HG02623 (cell line): ENCODE data around the gene IL6.
A peak's percentile ranks its signal among the peaks of the same experiment; 100 is the strongest.
"Not testable (repeated sequence)": the region's sequence is repeated elsewhere in the genome, so short reads cannot be mapped to it uniquely, and the experiment has no call there.

Experiments used
- ATAC-seq: cut with Tn5 transposase; IDR thresholded peaks from one replicate; pipeline ENCODE4 v1.9.1; 2021; ENCODE audit warnings: moderate library complexity; ENCODE audit not compliant: unreplicated experiment

IL6 gene

DNA sequence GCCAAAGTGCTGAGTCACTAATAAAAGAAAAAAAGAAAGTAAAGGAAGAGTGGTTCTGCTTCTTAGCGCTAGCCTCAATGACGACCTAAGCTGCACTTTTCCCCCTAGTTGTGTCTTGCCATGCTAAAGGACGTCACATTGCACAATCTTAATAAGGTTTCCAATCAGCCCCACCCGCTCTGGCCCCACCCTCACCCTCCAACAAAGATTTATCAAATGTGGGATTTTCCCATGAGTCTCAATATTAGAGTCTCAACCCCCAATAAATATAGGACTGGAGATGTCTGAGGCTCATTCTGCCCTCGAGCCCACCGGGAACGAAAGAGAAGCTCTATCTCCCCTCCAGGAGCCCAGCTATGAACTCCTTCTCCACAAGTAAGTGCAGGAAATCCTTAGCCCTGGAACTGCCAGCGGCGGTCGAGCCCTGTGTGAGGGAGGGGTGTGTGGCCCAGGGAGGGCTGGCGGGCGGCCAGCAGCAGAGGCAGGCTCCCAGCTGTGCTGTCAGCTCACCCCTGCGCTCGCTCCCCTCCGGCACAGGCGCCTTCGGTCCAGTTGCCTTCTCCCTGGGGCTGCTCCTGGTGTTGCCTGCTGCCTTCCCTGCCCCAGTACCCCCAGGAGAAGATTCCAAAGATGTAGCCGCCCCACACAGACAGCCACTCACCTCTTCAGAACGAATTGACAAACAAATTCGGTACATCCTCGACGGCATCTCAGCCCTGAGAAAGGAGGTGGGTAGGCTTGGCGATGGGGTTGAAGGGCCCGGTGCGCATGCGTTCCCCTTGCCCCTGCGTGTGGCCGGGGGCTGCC is at the start of gene IL6:
Gene IL6, plus strand, starts transcription at position 294 of the 807 bp plus-strand sequence. Its CDS starts 63 bp downstream, at position 357.
- ATAC-seq = no peak

DNA sequence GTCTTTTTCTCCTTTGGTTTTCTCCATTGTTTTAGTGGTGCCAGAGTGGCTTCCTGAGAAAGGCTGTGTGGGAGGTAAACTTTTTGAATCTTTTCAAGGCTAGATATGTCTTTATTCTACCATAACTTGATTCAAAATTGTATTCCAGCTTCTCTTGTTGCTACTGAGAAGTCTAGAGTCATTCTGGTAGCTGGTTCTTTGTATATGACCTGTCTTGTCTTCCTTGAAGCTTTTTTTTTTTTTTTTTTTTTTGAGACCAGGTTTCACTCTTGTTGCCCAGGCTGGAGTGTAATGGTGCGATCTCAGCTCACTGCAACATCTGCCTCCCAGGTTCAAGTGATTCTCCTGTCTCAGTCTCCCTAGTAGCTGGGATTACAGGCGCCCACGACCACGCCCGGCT is 49.7 kb upstream of the IL6 start:
- not testable (repeated sequence) for ATAC-seq

DNA sequence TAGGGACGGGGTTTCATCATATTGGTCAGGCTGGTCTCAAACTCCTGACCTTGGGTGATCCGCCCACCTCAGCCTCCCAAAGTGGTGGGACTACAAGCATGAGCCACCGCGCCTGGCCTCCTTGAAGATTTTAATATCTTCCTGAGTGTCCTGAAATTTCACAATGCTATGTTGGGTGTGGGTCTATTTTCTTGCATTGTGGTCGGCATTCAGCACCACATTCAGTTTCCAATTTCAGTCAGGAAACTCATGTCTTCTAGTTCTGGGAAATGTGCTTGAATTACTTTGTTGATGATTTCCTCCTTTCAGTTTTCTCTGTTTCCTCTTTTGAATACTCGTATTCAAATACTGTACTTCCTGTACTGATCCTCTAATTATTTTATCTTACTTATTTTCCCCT is 49.3 kb upstream of the IL6 start:
- no peak for ATAC-seq

DNA sequence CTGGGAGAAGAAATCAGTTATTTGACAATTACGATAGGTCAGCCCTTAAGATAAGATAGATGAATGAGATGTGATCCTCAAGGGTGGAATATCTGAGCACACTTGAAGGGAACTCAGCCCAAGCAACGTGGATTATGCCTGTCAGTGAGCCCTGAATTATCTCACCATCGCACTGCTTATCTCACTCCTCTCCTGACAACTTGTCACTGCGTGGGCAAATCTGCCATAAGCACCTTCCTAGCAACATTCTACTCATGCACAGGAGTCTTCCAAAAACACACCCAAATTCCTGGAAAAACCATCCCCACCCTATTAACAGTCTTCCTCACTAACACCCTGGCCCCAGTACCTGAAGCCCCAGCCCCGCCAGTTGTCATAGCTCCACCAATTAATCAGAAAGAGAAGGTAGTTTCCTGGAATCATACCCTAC is 46.5 kb upstream of the IL6 start:
- no peak for ATAC-seq

DNA sequence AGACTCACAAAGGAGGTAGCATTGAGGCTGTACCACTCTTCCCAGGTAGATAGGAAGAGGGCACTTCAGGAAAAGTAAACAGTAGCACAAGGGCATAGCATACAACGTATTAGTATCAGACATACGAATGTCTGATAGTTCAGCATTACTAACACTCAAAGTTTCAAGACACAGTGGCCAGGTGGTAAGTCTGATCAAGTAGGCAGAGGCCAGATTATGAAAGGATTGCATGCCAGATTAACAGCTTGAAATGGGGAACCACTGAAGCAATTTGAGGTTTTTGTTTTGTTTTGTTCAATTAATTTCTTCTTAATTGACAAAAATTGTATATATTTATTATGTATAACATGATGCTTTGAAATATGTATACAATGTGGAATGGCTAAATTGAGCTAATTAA is 45.7 kb upstream of the IL6 start:
- no peak for ATAC-seq

DNA sequence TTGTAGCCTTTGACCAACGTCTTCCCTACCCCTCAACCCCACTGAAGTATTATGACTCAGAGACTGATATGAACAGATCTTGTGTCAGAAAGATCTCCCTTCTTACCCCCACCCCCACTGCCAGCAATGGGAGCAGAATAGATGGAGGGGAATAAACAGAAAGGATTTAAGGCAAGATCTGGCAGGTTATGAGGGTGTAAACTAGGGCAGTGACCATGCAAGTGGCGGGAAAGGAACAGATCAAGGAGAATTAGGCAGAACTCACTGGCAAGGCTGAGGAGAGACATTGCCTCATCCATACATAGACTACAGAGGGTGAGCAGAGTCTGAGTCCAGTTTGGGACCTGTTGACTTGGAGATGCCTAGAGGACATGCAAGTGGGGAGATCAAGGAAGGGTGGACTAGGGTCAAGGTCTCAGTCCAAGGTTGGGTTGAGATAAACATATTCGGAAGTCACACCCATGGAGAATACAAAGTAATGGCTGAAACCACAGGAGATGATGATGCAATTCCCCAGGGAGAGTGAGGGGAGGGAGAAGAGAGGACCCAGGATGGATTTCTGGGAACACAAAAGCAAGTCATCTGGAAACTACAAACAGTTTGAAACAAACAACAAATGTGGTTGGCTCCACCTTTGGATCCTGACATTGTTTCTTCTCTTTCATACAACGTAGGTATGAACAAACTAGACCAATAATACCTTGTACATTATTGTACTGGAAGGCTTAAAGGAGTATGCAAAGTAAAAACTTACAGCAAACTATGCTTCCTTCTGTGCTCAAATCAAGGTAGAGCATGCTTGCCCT is 44.9 kb upstream of the IL6 start:
- no peak for ATAC-seq

DNA sequence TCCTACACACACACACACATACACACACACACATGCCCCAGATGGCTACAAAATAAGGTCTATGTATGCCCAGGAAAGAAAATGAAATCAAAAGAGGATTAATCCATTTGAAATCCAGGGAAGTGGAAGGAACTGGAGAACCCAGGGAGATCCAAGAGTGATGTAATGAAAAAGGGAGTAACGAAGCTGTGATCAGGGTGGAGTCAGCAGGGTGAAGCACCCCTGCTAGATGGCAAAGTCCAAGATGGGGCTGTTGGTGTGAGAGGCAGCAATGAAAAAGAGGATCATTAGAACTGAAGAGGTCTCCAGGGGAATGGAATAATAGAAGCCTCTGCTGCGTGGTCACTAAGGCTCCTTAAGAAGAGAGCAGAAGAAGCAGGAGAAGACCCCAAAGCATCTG is 43.6 kb upstream of the IL6 start:
- ATAC-seq = no peak

DNA sequence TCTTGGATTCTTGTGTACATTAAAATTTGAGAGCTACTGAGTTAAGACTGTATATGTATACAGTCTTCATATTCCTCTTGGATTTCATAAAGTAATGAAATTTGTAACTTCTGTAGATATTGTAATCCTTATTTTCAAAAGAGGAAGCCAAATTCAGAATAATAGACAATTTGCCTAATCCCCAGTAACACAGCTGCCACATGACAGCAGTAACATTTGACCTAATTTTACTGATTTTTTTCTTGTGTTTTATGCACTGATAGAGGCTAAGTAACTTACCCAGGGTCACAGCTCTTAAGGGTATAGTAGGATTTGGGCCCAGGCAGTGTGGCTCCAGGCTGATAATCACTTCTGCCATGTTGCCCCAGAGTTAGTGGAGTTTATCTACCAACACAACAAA is 40.4 kb upstream of the IL6 start:
- ATAC-seq = no peak

DNA sequence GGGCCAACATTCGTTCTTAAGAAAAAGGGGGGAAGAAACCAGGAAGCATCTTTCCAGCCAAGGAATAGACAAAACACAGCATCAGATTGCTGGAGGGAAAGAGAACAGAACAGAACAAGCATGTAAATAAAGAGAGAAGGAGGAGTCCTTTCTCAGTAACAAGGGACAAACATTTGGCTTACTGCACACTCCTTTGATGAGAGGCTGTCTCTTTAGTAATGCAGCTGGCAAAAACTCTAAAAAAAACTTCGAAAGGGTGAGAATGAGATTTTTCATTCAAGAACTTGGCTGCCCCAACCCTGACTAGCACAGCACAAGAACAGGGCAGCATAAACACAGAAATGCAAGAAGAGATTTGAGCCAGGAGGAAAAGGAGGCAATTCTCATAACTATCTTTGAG is 38.9 kb upstream of the IL6 start:
- ATAC-seq = no peak

DNA sequence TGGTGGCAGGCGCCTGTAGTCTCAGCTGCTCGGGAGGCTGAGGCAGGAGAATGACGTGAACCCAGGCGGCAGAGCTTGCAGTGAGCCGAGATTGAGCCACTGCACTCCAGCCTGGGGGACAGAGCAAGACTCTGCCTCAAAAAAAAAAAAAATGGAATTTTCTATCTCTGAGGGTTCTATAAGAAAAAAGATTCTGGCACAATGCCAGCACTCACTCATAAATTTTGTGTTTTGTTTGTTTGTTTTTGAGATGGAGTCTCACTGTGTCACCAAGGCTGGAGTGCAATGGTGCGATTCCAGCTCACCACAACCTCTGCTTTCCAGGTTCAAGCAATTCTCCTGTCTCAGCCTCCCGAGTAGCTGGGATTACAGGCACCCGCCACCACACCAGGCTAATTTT is 38.1 kb upstream of the IL6 start:
- ATAC-seq = not testable (repeated sequence)

DNA sequence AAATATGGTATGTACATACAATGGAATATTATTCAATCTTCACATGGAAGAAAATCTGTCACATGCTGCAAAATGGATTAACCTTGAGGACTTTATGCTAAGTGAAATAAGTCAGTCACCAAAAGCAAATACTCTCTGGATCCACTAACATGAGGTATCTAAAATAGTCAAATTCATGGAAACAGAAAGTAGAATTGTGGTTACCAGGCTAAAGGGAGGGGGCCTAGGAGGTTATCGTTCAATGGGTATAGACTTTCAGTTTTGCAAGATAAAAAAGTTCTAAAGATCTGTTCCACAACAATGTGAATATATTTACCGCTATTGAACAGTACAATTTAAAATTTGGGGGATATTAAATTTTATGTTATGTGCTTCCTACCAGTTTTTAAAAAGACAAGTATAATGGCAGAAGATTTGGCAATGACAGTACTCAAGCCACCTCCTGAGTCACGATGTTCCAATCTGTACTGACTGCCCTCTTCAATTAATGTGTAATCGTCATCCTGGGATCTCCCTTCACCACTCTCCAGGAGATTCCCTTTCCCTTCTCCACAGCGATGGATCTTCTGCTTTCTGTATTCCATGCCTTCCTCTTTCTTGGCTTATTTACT is 32.3 kb upstream of the IL6 start:
- peak; percentile 38 for ATAC-seq

DNA sequence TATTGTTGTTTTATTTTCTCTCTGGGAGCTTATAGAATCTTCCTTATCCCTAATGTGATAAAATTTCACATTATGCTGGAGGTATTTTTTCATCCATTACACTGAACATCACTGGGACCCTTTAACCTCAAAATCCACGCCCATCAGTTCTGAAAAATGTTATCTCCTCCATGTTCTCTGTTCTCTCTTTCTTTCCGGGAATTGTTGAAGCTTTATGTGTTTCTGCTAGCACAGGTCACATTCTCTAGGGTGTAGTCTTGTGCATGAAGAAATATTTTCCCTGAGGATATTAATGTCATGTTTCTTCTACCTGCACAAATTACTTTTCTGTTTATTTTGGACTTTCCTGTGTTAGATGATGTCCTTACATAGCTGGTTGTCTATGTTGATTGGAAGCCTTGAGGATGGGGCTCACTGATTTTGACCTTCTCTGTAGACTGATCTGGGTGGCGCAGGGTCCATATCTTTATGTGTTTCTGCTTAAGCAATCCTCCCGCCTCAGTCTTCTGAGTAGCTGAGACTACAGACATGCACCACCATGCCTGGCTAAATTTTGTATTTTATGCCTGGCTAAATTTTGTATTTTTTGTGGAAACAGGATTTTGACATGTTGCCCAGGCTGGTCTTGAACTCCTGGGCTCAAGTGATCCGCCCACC is 31.4 kb upstream of the IL6 start:
- no peak for ATAC-seq

DNA sequence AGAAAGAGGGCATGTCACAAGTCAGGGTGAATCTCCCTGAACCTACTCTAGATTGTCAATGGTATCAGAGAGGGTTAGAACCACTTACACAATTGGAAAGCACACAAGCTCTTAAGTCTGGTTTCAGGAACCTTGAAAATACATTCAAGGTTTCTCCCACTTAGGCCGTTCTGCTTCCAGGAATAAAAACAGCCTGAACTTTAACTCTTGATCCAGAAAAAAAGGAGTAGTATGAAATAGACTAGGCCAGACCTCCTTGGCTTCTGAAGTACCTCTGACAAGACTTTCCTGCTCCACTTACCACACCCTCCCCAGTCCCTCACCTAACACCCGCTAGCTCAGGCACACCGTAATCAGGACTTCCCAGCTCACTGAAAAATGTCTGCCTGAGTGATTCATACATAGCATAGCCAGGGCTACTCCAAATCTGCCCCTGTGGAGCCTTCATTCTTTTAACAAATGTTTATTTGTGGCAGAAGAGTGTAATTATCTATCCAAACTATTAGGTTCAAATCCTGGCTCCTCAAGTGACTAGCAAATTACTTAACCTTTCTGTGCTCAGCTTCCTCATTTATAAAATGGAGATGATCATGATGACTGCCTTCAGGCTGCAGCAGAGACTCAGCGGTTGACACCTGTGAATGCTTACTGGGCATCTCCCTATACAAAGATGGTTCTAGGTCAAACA is 30.3 kb upstream of the IL6 start:
- peak; percentile 26 for ATAC-seq

DNA sequence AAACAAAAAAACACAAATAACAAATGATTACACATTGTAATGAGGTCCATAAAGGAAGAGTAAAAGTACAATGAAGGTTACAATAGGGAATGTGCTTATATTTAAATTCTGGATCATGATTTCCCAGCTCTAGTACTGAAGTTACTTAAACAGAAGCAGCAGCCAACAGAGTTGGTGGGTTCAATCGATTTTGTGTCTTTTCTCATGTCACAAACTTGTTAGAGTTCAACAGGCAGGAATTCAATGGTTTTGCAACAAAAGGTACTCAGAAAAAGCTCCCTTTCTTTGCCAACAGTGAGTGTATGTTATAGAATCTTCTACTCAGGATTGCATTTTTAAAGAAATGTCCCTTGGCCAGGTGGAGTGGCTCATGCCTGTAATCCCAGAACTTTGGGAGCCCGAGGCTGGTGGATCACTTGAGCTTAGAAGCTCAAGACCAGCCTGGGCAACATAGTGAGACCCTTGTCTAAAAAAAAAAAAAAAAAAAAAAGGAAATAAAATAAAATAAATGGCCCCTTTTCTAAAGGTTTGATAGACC is 29.6 kb upstream of the IL6 start:
- no peak for ATAC-seq

DNA sequence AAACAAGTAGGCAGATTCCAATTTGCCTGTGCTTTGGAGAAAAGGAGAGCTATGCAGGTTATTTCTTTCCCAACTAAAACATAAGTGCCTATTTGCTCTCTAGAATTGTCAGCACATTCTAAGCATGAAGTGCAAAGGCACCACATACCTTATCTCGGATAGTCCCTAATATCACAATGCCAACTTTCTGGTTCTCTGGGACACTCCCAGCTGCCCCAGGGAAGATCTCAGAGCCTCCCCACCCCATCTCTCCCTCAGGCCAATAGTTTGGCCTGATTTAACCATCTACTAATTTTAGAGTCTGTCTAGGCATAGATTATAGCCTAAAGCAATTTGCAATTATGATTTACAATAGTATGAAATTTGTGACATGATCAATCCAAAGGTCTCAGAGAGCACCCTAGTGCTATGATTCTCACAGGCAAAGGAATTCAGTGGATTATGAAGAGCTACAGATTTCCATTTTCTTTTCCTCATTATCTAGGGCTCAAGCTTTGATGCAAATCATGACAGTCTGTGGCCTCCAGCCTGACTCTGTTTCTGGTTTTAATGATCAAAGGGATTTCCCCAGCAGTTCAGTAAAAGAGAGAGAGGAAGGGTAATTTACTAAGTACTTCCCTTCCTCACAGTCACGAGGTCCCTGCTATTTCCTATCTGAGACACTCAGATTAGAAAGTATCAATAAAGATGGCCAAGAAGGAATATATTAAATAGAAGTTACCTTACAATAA is 29.0 kb upstream of the IL6 start:
- peak; percentile 70 for ATAC-seq

DNA sequence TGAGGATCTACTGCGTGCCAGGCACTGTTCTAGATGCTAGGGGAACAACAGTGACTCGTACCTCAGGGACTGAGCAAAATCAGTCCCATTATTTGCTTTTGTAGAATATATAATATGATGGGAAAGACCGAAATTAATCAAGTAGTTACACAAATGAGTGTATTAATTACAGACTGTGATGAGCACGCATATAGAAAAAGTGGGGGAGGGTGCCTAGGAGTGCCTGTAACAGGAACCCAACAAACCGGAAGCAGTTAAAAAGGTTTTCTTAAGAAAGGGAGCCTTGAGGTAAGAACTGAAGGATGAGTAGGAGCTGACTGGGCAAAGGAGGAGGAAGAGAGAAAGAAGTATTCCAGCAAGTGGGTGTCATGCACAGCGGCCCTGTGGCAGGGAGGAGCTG is 28.2 kb upstream of the IL6 start:
- ATAC-seq = no peak

DNA sequence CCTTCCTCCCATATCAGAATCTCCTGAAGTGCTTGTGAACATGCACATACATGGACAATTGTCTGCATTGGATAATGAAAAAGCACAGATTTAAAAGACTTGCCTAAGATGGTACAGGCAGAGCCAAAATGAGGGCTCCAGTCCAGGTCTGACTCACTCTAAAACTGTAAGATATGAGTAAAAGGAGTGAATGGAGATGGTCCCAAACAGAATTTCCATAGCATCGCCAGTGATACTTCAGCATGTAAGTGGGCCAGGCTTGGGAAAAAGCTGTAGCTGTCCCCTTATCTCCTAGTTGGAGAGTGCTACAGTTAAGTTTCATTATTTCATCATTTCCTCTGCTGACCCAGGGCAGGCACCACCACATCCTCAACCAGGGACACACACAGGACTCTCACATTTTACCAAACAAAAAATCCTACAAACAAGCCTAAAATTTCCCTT is 26.4 kb upstream of the IL6 start:
- ATAC-seq = no peak

DNA sequence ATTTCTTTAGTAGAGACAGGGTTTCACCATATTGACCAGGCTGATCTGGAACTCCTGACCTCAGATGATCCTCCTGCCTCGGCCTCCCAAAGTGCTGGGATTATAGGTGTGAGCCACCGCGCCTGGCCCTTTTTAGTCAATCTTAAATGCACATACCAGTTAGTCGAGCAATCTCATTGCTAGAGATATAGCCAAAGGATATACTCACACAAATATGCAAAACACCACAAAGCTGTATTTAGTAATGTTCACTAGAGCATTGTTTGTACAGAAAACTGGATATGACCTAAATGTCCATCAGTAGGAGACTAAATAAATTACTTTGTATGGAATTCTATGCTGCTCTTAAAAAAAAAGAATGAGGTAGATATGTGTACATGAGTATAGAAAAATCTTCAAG is 24.5 kb upstream of the IL6 start:
- no peak for ATAC-seq

DNA sequence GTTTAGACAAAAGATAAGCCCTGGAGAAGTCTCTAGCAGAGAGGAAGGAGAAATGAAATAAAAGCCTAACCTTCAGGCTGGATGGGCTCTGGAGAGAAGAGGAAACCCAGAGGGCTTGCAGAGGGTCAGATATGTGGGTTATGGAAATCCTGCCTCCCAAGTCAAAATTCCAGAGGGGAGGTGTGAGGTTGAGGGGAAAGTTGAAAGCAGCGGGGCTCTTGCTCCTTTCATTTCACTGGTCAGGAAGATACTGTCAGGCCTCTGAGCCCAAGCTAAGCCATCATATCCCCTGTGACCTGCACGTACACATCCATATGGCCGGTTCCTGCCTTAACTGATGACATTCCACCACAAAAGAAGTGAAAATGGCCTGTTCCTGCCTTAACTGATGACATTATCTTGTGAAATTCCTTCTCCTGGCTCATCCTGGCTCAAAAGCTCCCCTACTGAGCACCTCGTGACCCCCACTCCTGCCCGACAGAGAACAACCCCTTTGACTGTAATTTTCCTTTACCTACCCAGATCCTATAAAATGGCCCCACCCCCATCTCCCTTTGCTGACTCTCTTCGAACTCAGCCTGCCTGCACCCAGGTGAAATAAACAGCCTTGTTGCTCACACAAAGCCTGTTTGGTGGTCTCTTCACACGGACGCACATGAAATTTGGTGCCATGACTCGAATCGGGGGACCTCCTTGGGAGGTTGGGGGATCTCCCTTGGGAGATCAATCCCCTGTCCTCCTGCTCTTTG is 23.7 kb upstream of the IL6 start:
- ATAC-seq = not testable (repeated sequence)
